MV-4-11 (cell line): Measurements from ENCODE around the gene GGA3.

Experiments used
- DNase-seq: peaks from one replicate; lab custom pipeline; 2025; lab: John Stamatoyannopoulos, UW

The GGA3 gene

GRCh38 chr17:75246404-75246803 is 15.0 kb downstream of the GGA3 start:
- no peak for DNase-seq

GRCh38 chr17:75245011-75245410 is 16.4 kb downstream of the GGA3 start:
- no peak for DNase-seq

- peak; percentile 78 for DNase-seq
Observed at GRCh38 chr17:75244133-75244866, 17.1 kb downstream of the GGA3 start.

GRCh38 chr17:75242461-75243042 is 18.9 kb downstream of the GGA3 start:
- DNase-seq, result no peak

- no peak for DNase-seq
Observed at GRCh38 chr17:75241996-75242460, 19.4 kb downstream of the GGA3 start.

GRCh38 chr17:75241502-75241901 is 19.9 kb downstream of the GGA3 start:
- no peak for DNase-seq

- no peak for DNase-seq
Observed at GRCh38 chr17:75241143-75241430, 20.3 kb downstream of the GGA3 start.

- DNase-seq, result peak; percentile 28
Observed at GRCh38 chr17:75240394-75241142, 20.8 kb downstream of the GGA3 start.

GRCh38 chr17:75239778-75240393 is 21.5 kb downstream of the GGA3 start:
- no peak for DNase-seq

GRCh38 chr17:75239214-75239613 is 22.2 kb downstream of the GGA3 start:
- DNase-seq, result no peak

GRCh38 chr17:75238684-75239191 is 22.7 kb downstream of the GGA3 start:
- peak; percentile 61 for DNase-seq

- no peak for DNase-seq
Observed at GRCh38 chr17:75238020-75238580, 23.3 kb downstream of the GGA3 start.

- no peak for DNase-seq
Observed at GRCh38 chr17:75237100-75238014, 24.0 kb downstream of the GGA3 start.

GRCh38 chr17:75232786-75233185 is 28.6 kb downstream of the GGA3 start:
- DNase-seq, result no peak

GRCh38 chr17:75231741-75232464 is 29.5 kb downstream of the GGA3 start:
- no peak for DNase-seq

- no peak for DNase-seq
Observed at GRCh38 chr17:75231071-75231470, 30.3 kb downstream of the GGA3 start.

- peak; percentile 72 for DNase-seq
Observed at GRCh38 chr17:75228847-75229246, 32.6 kb downstream of the GGA3 start.

- DNase-seq, result peak; percentile 97
Observed at GRCh38 chr17:75228305-75228704, 33.1 kb downstream of the GGA3 start.

GRCh38 chr17:75227729-75228128 is 33.7 kb downstream of the GGA3 start:
- no peak for DNase-seq

- DNase-seq, result no peak
Observed at GRCh38 chr17:75225016-75225415, 36.4 kb downstream of the GGA3 start.
